Gastrocnemius medialis (tissue), 4 donors: ENCODE data around the gene LEPR. TPM values are rescaled to one million over a fixed set of nuclear protein-coding genes. Genes with fewer than 3 reads are reported as not detected.

ENCODE experiments used
- ATAC-seq, 2 donors: fragments of 150-250 bp; one replicate each; pipeline ENCODE4 v1.9.1; 2016
- DNase-seq, 2 donors: peaks; one replicate each; pipeline ENCODE4 v3.0.0-alpha.2; 2019
- H3K27ac ChIP-seq, 4 donors: fragments of 200-600 bp; sonication (generic); 1 replicate in 1 of 4; 2 replicates in 3 of 4; pipeline ENCODE4 v1.5.1; 2016 to 2018; ENCODE audit warnings: mild to moderate bottlenecking in 2 of 4, moderate library complexity in 1 of 4
- H3K27me3 ChIP-seq, 3 donors: fragments of 200-600 bp; sonication (generic) in 2 of 3; 1 replicate in 1 of 3; 2 replicates in 2 of 3; pipeline versions ENCODE4 v1.5.1 to v1.6.0; 2016 to 2019; ENCODE audit warnings: mild to moderate bottlenecking in 1 of 3, moderate library complexity in 1 of 3
- H3K36me3 ChIP-seq, 2 donors: fragments of 200-600 bp; sonication (generic) in 1 of 2; one replicate each; pipeline ENCODE4 v1.5.1; 2017 to 2018
- H3K4me1 ChIP-seq, 2 donors: fragments of 200-600 bp; sonication (generic) in 1 of 2; one replicate each; pipeline ENCODE4 v1.5.1; 2016 to 2017; ENCODE audit warnings: mild to moderate bottlenecking in 2 of 2
- H3K4me3 ChIP-seq, 4 donors: fragments of 200-600 bp; sonication (generic) in 3 of 4; 1 replicate in 1 of 4; 2 replicates in 3 of 4; pipeline ENCODE4 v1.5.1; 2016 to 2019; ENCODE audit warnings: mild to moderate bottlenecking in 2 of 4
- H3K9me3 ChIP-seq, 3 donors: fragments of 200-600 bp; sonication (generic) in 2 of 3; 1 replicate in 1 of 3; 2 replicates in 2 of 3; pipeline ENCODE4 v1.5.1; 2016 to 2019
- CTCF ChIP-seq, 5 experiments: fragments of 450-650 bp in 3 of 5; fragments of 200-600 bp in 2 of 5; sonication (generic) in 2 of 5; IDR thresholded peaks in 4 of 5; conservative IDR thresholded peaks in 1 of 5; 1 replicate in 4 of 5; 2 replicates in 1 of 5; pipeline ENCODE4 v1.5.1; 2016 to 2019; ENCODE audit warnings: antibody characterized with exemption in 5 of 5, mild to moderate bottlenecking in 3 of 5, moderate library complexity in 3 of 5
- POLR2A ChIP-seq, 2 donors: fragments of 450-650 bp; IDR thresholded peaks; one replicate each; pipeline ENCODE4 v1.6.1; 2017; ENCODE audit warnings: antibody characterized with exemption in 2 of 2, mild to moderate bottlenecking in 2 of 2, moderate library complexity in 2 of 2
- in situ Hi-C, 4 donors: fragments of 200-750 bp; cut with MboI; loops; one replicate each; pipeline versions ENCODE4 v1.15.0 to v1.8.0; 2017; ENCODE audit warnings: low sequenced_read_pairs in 4 of 4
- intact Hi-C: fragments of 100-400 bp; cut with DNase I; formaldehyde crosslinking; loops from one replicate; pipeline ENCODE4 v1.15.1; 2023; ENCODE audit warnings: low total_unique reads
- total RNA-seq, 4 donors: library from RNA; depleted of rRNA; stranded (reverse); fragments of >200 nt; gene quantifications; one replicate each; pipeline versions ENCODE4 v1.1.0 to v1.2.3, GENCODE V29; 2016

Gene LEPR
- total RNA-seq, 4 donors from 2014 or later: 4.0 to 7.4 (median 4.2) TPM

GRCh38 chr1:65469126-65469888, 48.8 kb downstream of the LEPR start:
- Histone ChIP-seq H3K4me1 (peaks cover 14% of the 10 kb centered on the region in 2 donors), H3K27me3 (no peaks in the 10 kb centered on the region), H3K9me3 (no peaks in the 10 kb centered on the region), H3K4me3 (no peak overlapping the region), H3K36me3 (no peaks in the 10 kb centered on the region), H3K27ac (peak overlapping the region; percentile 0 to 52 (median 30))
- no peak for ATAC-seq
- in situ Hi-C loops (no loop called here), intact Hi-C loops (no loop called here)
- TF ChIP-seq CTCF (IDR thresholded peaks at IDR 0.05 in 4 of 5, conservative IDR thresholded peaks at IDR 0.05 in 1 of 5): no peak
- no peak for DNase-seq

- in situ Hi-C loops (no loop called here), intact Hi-C loops (no loop called here)
- Histone ChIP-seq H3K4me1 (peaks cover 14% of the 10 kb centered on the region in 2 donors), H3K36me3 (no peaks in the 10 kb centered on the region), H3K27me3 (no peaks in the 10 kb centered on the region), H3K4me3 (no peak overlapping the region), H3K9me3 (no peaks in the 10 kb centered on the region), H3K27ac (peak overlapping the region; percentile 0 to 52 (median 36))
- DNase-seq: no peak
- ATAC-seq: no peak
- no peak for TF ChIP-seq CTCF (IDR thresholded peaks at IDR 0.05 in 4 of 5, conservative IDR thresholded peaks at IDR 0.05 in 1 of 5)
- no peak for TF ChIP-seq POLR2A (IDR thresholded peaks at IDR 0.05)
These were observed 49.4 kb downstream of the LEPR start for GRCh38 chr1:65469889-65470340.

Other genes with a start within 250 kb of the LEPR start
- gene DNAJC6, start 111.1 kb upstream of the LEPR start, total RNA-seq: under 1 TPM in 3 of 4 donors, not detected in 1; 0.10 to 0.75 (median 0.36) TPM
- gene LEPROT, start within 50 bp of the LEPR start, total RNA-seq: 10 to 100 TPM; 25.0 to 34.2 (median 28.7) TPM